NCI-H82 (cell line): Measurements from ENCODE around the gene TMBIM4.
A peak's percentile ranks its signal among the peaks of the same experiment; 100 is the strongest.

Experiments used
- DNase-seq: peaks from one replicate; lab custom pipeline; 2025; lab: John Stamatoyannopoulos, UW

Gene TMBIM4

GRCh38 chr12:66090157-66090556, 79.6 kb downstream of the TMBIM4 start:
- no peak for DNase-seq

GRCh38 chr12:66087365-66087943, 82.3 kb downstream of the TMBIM4 start:
- peak; percentile 70 for DNase-seq

- no peak for DNase-seq
Measured at GRCh38 chr12:66085998-66086397, 83.8 kb downstream of the TMBIM4 start.
